Calu3 (cell line): ENCODE measurements around the gene LMF1. TPM values are rescaled to one million over a fixed set of nuclear protein-coding genes. Genes with fewer than 3 reads are reported as not detected.

ENCODE experiments used
- BruUV-seq: library from RNA; stranded (reverse); fragments of 400-500 nt; replicated peaks from 2 replicates; lab custom pipeline; 2021; lab: Mats Ljungman, UMichigan
- CTCF ChIA-PET: fragments of 300-600 bp; sonication (Branson Sonifier 250); formaldehyde crosslinking; loops from one replicate; lab custom pipeline; 2022; ENCODE audit warnings: antibody characterized with exemption; lab: Charles Lee
- DNase-seq: peaks from one replicate; pipeline ENCODE4 v3.0.0; 2022
- H3K27ac Mint-ChIP-seq: one replicate; pipeline ENCODE4 v1.8.0; 2022; ENCODE audit warnings: mixed read lengths; ENCODE audit not compliant: unreplicated experiment
- H3K27me3 Mint-ChIP-seq: one replicate; pipeline ENCODE4 v1.8.0; 2022; ENCODE audit warnings: mixed read lengths; ENCODE audit not compliant: unreplicated experiment
- H3K36me3 Mint-ChIP-seq: one replicate; pipeline ENCODE4 v1.8.0; 2022; ENCODE audit warnings: mild to moderate bottlenecking, moderate library complexity, mixed read lengths; ENCODE audit not compliant: insufficient read depth, unreplicated experiment
- H3K4me1 Mint-ChIP-seq: one replicate; pipeline ENCODE4 v1.8.0; 2022; ENCODE audit warnings: mild to moderate bottlenecking, low read depth, mixed read lengths; ENCODE audit not compliant: unreplicated experiment
- H3K4me3 Mint-ChIP-seq: one replicate; pipeline ENCODE4 v1.8.0; 2022; ENCODE audit warnings: mild to moderate bottlenecking, low read depth, moderate library complexity, mixed read lengths; ENCODE audit not compliant: unreplicated experiment
- H3K9me3 Mint-ChIP-seq: one replicate; pipeline ENCODE4 v1.8.0; 2022; ENCODE audit warnings: low read depth, mixed read lengths; ENCODE audit not compliant: unreplicated experiment
- intact Hi-C: fragments of 100-400 bp; cut with micrococcal nuclease; formaldehyde crosslinking; loops from one replicate; pipeline ENCODE4 v1.10.0; 2022; ENCODE audit not compliant: unreplicated experiment
- total RNA-seq: library from RNA; stranded (reverse); gene quantifications from 2 replicates; pipeline ENCODE4 v1.2.3, GENCODE V29; 2022
- TF ChIP-seq, protein P1 (sequence below): fragments of 200-600 bp; IDR thresholded peaks from one replicate; pipeline ENCODE4 v1.8.0; 2022; ENCODE audit warnings: antibody characterized with exemption; ENCODE audit not compliant: unreplicated experiment

The LMF1 gene
- total RNA-seq, 1 experiment from 2014 or later: 31.9 TPM

DNA sequence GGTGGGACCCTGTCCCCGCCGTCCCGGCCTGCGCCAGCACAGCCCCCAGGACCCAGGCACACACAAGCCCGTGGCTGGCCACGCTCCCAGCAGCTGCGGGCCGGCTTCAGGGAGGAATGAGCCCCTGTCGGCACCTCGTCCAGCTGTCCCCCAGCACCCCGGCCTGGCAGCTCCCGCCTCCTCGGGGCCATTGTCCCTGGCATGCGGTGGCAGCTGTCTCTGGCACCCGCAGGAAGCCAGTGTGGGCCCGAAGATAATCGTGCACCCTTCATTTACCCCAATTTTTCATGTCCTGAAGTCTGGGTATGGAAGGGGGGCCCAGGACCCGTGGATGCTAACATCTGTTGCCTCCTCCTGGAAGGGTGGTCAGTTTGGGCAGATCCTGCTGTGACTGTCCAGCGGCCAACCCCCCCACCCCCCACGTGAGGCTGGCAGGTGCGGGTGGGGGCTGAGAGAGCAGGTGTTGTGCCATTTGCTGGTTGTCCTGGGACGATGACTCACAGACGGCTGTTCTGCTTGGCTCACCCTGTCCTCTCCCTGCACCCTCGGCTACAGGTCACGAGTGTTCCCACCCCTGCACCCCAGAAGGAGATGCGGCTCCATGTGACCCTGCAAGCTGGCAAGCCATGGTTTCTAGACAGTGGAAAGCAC is 4.0 kb upstream of the LMF1 start:
- H3K36me3 Mint-ChIP-seq: peaks cover 25% of the 10 kb centered on the region
- H3K4me3 Mint-ChIP-seq: no peak overlapping the region
- intact Hi-C loops: no loop called here
- no TSS peak for BruUV-seq
- no peak overlapping the region for H3K27ac Mint-ChIP-seq
- H3K9me3 Mint-ChIP-seq: no peaks in the 10 kb centered on the region
- H3K4me1 Mint-ChIP-seq: peaks cover 53% of the 10 kb centered on the region
- CTCF ChIA-PET: no interaction called here
- peak; percentile 61 for DNase-seq
- TF ChIP-seq, protein P1, sequence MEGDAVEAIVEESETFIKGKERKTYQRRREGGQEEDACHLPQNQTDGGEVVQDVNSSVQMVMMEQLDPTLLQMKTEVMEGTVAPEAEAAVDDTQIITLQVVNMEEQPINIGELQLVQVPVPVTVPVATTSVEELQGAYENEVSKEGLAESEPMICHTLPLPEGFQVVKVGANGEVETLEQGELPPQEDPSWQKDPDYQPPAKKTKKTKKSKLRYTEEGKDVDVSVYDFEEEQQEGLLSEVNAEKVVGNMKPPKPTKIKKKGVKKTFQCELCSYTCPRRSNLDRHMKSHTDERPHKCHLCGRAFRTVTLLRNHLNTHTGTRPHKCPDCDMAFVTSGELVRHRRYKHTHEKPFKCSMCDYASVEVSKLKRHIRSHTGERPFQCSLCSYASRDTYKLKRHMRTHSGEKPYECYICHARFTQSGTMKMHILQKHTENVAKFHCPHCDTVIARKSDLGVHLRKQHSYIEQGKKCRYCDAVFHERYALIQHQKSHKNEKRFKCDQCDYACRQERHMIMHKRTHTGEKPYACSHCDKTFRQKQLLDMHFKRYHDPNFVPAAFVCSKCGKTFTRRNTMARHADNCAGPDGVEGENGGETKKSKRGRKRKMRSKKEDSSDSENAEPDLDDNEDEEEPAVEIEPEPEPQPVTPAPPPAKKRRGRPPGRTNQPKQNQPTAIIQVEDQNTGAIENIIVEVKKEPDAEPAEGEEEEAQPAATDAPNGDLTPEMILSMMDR: no peak
- peaks cover 27% of the 10 kb centered on the region for H3K27me3 Mint-ChIP-seq

DNA sequence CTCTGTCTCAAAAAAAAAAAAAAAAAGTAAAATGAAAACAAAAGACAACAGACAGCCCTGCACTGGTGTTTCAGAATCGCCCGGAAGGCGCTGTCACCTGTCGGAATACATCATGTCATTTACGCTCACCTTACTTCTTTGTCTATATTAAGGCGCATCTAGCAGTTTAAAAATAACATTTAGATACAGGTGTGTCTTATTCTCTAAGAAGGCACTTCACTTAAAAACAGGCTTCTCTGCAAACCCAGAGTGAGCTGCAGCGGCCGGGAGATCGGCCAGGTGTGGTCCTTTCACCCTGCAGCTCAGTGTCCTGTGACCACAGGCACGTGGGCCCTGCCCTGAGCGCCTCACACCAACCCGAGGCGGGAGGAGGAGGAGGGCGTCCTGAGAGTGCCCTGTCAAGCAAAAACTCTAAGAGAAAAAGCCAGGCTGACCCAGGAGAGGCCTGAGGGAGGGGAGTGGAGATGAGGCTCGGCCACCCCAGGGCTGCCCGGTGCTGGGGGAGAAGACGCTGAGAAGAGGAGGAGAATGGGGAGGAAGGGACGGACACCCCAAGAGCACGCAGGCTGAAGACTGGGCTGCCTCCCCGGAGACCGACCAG is 3.3 kb upstream of the LMF1 start:
- H3K27me3 Mint-ChIP-seq: peaks cover 21% of the 10 kb centered on the region
- no TSS peak for BruUV-seq
- intact Hi-C loops: no loop called here
- TF ChIP-seq, protein P1: no peak
- CTCF ChIA-PET: no interaction called here
- H3K36me3 Mint-ChIP-seq: peaks cover 26% of the 10 kb centered on the region
- H3K4me1 Mint-ChIP-seq: peaks cover 53% of the 10 kb centered on the region
- peak; percentile 55 for DNase-seq
- no peak overlapping the region for H3K4me3 Mint-ChIP-seq
- H3K27ac Mint-ChIP-seq: no peak overlapping the region
- H3K9me3 Mint-ChIP-seq: no peaks in the 10 kb centered on the region

DNA sequence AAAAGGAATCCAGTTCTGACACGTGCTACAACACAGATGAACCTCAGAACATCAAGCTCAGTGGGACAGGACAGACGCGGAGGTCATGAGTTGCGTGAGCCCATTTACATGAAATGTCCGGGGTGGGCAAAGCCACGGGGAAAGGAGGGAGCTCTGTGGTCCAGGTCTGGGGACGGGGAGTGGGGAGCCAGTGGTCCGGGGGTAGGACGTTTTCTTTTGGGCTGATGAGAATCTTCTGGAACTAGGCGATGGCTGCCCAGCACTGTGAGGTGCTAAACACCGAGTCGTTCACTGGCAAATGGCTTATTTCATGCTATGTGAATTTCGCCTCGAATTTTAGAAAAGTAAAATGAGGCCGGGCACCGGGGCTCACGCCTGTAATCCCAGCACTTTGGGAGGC is 2.6 kb upstream of the LMF1 start:
- BruUV-seq: no TSS peak
- peaks cover 51% of the 10 kb centered on the region for H3K4me1 Mint-ChIP-seq
- peak overlapping the region; percentile 37 for H3K27ac Mint-ChIP-seq
- H3K4me3 Mint-ChIP-seq: no peak overlapping the region
- CTCF ChIA-PET: interaction anchor here (0.6 to 1.1 kb wide), 2 partner anchors 9 to 34 kb away, joined by 3 to 8 read pairs; no protein-coding TSS in a partner anchor
- H3K9me3 Mint-ChIP-seq: no peaks in the 10 kb centered on the region
- H3K36me3 Mint-ChIP-seq: peaks cover 26% of the 10 kb centered on the region
- TF ChIP-seq, protein P1: no peak
- no peak for DNase-seq
- peaks cover 13% of the 10 kb centered on the region for H3K27me3 Mint-ChIP-seq
- intact Hi-C loops: no loop called here

DNA sequence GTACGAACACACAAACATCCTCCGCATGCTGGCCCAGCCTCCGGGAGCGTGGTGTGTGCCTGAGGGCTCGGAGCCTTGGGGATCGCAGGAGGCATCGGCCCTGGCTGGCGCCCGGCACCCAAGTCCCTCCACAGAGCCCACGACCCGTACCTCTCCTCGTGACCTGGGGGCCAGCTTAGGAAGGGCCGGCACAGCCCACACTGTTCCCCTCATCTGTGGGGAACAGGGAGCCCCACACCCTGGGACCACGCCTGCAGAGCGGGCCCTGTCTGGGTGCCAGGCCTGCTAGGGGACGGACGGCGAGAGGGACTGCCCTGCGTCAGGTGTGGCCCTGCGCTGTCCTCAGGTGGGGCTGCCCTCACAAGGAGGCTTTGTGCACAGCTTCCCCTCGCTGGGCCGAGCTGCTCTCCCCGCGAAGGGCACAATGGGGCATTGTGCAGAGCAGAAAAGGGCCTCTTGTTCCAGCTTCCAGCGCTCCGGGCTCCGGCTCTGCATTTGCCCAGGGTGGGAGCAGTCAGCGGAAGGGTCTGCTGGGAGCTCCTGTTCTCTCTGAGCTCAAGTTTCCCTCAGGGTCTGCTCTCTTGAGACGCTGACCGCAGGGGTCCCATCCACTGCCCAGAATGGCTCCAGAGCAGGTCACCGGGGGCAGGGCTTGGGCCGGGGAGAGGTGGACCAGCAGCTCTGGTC is 1.7 kb upstream of the LMF1 start:
- Mint-ChIP-seq H3K36me3 (peaks cover 26% of the 10 kb centered on the region), H3K27ac (peak overlapping the region; percentile 37), H3K27me3 (peaks cover 4% of the 10 kb centered on the region), H3K9me3 (no peaks in the 10 kb centered on the region), H3K4me3 (peak overlapping the region; percentile 69), H3K4me1 (peaks cover 42% of the 10 kb centered on the region)
- intact Hi-C loops: no loop called here
- TF ChIP-seq, protein P1: no peak
- CTCF ChIA-PET: interaction anchor here (0.8 to 1.1 kb wide), 5 partner anchors 8 to 85 kb away, joined by 3 to 8 read pairs (median 3); partner anchors contain the start of gene SOX8
- peak; percentile 94 for DNase-seq
- no TSS peak for BruUV-seq
